HG03565 (cell line): ENCODE measurements around the gene IL18RAP.

Source experiments
- ATAC-seq: cut with Tn5 transposase; IDR thresholded peaks from one replicate; pipeline ENCODE4 v1.9.1; 2021; ENCODE audit warnings: mild to moderate bottlenecking, moderate library complexity; ENCODE audit not compliant: unreplicated experiment

IL18RAP gene

GRCh38 chr2:102451968-102452367, 29.0 kb downstream of the IL18RAP start:
- ATAC-seq, result no peak

DNA sequence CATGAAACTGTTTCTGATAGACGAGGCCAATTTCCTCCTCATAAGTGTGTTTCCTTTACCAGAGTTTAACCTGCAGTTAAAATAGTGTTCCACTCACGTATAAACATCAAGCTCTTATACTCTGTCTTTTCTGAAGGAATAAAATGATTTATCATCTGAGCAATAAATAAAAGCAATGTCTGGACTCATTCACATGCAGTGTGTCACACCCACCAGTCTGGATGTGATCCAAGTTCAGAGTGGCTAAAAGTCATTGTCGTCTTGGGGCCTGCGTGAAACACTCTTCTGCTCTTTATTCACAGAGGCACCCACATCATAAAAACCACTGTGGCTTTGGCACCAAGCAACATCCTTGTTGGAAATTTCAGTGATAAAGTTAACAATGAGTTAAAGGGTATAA, 30.5 kb downstream of the IL18RAP start:
- no peak for ATAC-seq

GRCh38 chr2:102455061-102455670, 32.2 kb downstream of the IL18RAP start:
- ATAC-seq, result no peak

DNA sequence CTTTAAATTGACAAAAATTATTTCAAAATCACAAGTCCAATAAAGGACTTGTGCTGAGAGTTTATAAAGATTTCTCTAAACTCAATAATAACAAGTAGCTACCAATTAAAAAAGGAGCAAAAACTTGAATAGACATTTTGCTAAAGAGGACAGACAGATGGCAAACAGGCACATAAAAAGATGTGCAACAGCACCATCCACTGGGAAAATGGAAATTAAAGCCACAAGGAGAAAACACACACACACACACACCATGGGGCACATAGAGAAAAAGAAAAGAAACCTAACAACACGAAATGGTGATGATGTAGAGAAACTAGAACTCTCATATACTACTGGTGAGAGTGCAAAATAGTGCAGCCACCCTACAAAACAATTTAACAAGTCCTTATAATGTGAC, 37.5 kb downstream of the IL18RAP start:
- ATAC-seq, result no peak

DNA sequence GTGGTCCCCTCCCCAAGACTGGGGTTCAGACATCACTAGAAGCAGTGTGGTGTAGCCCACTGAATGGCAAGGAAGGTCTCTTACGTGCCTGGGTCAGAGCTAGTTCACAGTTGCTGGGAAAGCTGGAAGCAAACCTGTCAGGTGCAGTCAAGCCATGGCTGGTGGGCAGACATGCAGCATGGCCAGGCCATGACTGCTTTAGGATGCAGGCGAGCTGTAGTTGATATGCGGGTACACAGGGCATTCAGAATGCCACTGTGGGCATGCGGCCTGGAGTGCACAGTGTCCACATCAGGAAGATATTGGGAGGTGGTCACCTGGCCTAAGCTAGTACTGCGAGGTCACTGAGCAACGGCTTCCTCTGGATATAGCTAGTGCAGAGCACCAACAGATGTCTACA, 38.2 kb downstream of the IL18RAP start:
- no peak for ATAC-seq

GRCh38 chr2:102463160-102463559, 40.2 kb downstream of the IL18RAP start:
- no peak for ATAC-seq

GRCh38 chr2:102470168-102470567, 47.2 kb downstream of the IL18RAP start:
- no peak for ATAC-seq

DNA sequence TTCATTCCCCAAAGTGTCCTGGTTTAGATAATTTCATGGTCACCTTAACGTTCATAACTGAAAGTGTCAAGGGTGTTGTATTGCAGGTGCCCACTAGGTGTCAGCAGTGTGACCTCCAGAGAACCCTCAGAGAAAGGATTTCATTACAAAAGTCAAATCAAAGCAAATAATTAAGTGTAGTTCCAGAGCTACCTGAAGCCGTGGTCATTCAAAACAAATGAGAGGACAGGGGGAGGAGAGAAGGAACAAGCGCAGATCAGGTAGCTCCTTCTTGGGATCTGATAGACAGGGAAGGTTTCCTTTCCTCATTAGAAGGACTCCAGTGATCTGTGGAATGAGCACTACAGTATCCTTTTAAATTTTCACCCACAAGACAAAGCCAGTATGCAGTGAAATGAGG, 50.1 kb downstream of the IL18RAP start, which contains the start of gene SLC9A4:
TSS of gene SLC9A4 (plus strand) at position 207 of the 400 bp plus-strand sequence. CDS start 534 bp downstream, outside the sequence.
- ATAC-seq, result peak; percentile 53

- no peak for ATAC-seq
Observed at GRCh38 chr2:102473631-102474030, 50.7 kb downstream of the IL18RAP start.

DNA sequence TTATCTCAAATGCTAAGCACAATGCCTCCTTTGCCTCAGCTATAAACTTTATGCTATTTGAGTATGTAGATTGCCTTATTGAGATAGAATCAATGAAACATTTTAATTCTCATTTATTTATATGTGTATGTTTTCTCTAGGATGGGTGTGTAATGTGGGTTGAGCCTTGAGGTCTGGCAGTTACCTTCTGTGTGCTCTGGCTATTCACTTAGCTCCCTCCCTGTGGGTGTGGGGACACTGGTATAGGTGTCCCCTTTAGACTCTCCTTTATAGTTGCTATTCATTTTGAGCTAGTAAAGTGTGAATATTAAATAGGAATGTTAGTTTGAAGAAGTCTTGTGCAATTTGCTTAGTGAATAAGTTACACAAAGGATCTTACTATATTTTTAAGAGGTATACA, 51.8 kb downstream of the IL18RAP start:
- no peak for ATAC-seq

- ATAC-seq, result no peak
Observed at GRCh38 chr2:102478686-102479470, 55.9 kb downstream of the IL18RAP start.

- ATAC-seq, result no peak
Observed at GRCh38 chr2:102480285-102481195, 57.6 kb downstream of the IL18RAP start.

DNA sequence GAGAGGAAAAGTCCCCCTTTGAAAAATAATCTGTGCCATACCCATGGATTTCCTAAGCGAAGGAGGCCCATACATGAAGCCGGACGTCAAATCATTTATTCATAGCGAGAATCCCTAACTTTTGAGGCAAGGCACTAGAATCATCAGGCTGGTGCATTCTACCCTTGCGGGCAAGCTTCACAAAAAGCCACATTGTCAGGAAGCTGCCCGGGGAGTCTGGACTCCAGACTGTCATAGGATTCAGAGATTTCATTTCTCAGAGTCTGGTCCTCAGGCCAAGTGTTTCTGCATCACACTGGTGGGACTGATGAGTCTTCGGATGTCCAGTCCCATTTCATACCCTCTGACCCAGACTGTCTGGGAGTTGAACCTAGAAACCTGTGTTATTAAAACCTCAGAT, 59.0 kb downstream of the IL18RAP start:
- no peak for ATAC-seq

- no peak for ATAC-seq
Observed at GRCh38 chr2:102483086-102483485, 60.1 kb downstream of the IL18RAP start.

DNA sequence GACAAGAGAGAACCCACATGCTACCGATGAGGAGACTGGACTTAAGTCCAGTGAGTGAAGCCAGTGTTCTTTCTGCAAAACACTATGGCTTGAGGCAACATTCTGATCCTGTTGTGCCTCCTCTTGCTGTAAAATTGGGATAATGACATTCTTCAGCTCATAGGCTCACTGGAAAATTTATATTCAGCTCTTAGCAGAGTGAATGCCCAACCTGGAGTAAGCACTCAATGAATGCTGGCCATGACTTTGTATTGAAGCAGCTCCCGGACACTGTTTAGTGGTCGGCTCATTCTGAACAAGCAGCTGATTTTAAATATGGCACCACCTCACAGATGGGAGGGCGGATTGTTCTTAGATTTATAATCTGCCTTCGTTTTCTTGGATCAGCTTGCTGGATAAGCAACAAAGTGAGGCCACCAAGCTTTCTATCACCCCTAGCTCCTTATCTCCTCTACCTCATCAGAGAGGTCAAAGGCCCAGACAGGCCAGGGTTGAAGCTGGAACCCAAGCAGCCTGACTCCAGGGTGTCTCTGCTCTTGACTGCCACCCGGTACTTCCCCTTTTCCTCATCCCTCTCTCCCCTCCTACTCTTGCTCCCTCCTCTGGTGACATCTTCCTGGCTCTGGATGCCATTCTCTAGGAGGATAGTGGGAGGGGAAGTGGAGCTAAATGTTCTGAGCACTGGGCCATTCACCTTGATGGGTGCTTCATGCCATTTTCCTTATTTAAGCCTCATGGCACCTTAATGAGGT, 61.5 kb downstream of the IL18RAP start:
- no peak for ATAC-seq

- no peak for ATAC-seq
Observed at GRCh38 chr2:102485147-102485785, 62.3 kb downstream of the IL18RAP start.

DNA sequence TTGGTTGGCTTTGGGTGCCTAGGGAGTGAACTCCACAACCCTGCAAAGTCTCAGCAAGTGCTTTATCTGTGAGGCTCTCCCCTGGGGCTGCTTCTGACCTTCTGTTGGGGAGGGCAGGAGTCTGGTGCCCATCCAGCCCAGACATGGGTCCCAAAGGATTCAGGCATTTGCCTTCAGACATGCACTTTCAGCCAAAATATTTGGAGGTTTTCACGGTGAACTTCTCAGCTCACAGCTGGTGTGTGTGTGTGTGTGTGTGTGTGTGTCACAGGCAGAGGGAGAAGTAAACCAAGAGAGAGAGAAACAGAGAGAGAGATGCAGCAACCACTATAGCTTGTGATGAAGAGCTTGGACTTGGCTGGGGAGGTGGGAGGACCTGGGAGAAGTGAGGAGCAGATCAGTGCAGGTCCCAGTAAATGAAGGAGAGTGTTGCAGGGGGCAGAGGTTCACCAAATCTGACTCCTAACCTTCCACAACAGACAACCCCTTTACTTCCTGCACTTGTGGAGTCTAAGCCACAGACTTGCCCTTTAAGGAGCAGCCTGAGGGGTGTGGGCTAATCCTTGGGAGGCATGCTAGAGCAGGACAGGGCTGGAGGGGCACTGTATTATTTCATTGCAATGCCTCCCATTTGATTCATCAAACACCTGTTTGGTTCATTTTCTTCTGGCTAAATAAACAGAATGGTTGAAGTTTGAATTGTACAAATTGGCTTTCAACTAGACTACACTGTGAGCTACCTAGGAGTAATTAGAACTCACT, 64.2 kb downstream of the IL18RAP start:
- no peak for ATAC-seq

DNA sequence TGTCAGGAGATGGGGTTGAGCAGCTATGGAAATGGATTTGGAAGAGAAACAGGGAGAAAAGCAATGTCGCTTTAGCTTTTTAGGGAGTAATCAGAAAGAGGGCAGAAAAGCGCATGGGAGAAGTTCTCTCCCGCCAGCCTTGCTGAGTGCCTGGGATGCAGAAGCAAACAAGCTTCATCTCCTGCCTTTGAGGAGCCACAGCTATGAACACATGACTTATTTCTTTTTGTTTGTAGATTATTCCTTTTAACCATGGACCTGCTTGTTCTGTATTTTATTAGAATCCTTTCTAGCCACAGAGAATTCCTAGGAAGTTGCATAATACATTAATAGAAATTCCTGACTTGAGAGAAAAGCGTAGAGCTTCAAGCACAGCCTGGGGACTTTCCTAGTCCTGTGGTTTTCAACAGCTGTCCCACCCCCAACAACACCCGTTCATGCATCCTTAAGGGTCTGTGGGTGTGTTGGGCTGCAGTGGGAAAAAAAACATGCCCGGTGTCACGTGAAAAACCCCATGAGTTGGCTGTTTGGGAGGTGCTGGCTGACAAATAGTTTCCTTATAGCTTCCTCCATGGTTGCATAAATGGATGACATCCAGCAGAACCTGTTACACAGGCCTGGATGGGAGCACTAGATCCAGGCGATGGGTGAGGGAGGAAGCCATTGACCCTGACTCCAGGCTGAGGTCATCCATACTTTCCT, 65.0 kb downstream of the IL18RAP start:
- ATAC-seq, result no peak

DNA sequence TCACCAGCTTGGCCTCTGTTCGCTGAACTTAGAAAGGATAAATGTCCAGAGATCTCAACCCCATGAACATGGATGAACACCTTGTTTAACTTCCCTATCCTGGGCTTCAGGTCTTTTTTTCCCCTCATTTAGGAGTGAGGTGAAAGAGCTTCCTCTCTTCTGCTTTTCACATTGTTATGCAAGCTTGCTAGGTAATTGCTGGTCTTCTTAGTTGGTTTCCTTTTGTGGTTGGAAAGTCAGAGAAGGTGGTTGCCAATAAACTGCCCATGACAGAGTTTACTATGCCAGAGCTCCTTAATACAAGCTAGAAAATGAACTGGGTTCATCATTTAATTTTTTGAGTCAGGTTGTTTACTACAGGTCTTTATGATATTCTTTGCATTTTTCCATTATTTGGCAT, 66.7 kb downstream of the IL18RAP start:
- no peak for ATAC-seq
